ENCODE data around the gene DYNC1I2.

Gene DYNC1I2

DNA sequence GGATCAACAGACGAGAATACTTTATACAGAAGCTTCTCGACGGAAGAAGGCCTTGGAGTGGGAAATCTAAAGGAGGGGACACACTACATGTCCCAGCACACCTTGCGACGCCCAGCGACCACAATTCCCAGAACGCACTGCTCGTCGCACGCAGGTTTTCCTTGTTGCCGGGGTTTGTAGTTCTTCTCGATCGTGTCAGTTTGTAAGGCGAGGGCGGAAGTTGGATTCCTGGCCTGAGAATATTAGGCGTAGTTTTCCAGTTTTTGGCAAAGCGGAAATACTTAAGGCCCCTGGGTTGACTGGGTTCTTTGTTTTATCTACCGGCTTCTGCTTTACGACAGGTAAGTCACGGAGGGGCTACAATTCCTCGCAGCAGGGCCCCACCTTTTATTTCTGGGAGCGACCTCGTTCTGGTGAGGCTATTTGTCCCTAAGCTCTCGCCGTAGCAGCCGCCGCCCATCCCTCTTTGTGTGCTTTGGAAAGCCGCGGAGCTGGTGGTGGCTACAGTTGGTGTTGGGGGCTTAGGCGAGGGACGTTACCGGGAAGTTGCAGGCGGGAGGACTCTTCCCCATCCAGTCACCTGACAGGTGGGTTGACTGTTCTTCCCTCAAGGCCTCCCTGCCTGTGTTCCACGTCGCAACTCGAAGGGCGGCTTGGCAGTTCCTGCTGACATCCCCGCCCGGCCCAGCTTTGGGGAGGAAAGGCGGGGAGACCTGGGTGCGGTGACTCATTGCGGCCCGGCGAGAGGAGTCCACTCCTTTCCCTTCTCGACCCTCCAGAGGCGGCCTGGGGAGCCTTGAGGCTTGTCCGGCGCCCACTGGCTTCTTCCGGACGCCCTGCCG is at the start of gene DYNC1I2:
DYNC1I2 (plus strand) TSS at position 183 of the 842 bp plus-strand sequence. CDS start 2,687 bp downstream, outside the sequence.
- DNase-seq (ENCODE audit: low read depth in 2 of 2): peak; percentile 38 to 45

DNA sequence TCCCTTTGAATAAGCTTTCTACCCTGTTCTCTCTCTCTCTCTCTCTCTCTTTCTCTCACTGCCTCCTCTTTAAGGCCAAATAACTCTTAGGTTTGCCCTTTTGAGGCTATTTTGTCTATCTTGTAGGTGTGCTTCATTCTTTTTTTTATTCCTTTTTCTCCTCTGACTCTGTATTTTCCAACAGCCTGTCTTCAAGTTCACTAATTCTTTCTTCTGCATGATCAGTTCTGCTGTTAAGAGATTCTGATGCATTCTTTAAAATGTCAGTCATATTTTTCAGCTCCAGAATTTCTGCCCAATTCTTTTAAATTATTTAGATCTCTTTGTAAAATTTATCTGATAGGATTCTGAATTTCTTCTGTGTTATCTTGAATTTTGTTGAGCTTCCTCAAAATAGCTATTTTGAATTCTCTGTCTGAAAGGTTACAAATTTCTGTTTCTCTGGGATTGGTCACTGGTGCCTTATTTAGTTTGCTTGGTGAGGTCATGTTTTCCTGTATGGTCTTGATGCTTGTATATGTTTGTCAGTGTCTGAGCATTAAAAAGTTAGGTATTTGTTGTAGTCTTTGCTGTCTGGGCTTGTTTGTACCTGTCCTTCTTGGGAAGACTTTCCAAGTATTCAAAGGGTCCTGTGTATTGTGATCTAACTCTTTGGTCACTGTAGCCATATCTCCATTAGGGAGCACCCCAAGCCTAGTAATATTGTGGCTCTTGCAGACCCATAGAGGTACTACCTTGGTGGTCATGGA is 35.4 kb upstream of the DYNC1I2 start:
- DNase-seq (ENCODE audit: low read depth in 2 of 2): no peak

DNA sequence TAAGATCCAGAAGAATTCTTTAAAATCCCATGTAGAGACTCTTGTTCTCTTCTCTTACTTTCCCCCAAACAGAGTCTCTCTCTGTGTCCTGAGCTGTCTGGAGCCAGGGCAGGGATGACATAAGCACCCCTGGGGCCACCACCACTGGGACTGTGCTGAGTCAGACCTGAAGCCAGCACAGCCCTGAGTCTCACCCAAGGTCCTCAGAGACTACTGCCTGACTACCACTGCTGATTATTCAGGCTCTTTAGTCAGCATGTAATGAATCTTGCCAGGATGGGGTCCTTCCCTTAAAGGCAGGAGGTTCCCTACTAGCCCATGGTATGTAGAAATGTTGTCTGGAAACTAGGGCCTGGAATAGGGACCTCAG is 34.9 kb upstream of the DYNC1I2 start:
- DNase-seq (ENCODE audit: low read depth in 2 of 2): no peak

DNA sequence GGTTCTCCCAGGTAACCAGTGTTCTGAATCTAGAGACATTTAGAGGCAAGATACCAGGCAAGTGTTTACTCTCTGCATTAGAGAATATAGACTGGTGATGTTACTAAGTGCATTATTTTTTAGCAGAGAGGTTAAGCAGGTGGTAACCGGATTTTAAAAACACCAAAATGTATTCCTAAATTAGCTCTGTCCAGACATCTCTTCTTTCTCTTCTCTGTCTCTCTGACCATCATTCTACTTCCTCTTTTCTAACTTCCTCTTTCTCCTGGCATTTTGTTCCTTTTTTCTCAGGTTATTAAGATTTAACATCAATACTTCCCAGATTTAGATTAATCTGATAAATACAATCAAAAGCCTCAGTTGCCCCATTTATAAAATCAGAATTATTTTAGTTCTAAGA is 31.7 kb upstream of the DYNC1I2 start:
- DNase-seq (ENCODE audit: low read depth in 2 of 2): no peak

DNA sequence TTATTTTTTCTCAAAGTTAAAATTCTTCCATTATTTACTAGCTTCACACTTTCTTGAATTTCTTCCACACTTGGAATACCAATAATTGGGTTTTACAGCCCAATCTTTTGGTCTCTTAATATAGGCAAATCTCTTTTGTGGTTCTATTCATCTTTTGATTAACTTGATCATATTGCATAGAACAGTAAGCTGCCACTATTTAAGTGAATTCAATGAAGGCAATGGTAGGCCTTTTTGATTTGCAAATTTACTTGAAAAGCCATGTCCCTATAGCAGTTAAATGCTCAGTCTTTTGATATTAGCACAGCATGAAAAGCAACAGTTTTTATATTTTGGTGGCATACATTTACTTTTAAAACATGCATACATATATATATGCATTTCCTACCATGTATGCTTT is 20.2 kb upstream of the DYNC1I2 start:
- no peak for DNase-seq (ENCODE audit: low read depth in 2 of 2)

DNA sequence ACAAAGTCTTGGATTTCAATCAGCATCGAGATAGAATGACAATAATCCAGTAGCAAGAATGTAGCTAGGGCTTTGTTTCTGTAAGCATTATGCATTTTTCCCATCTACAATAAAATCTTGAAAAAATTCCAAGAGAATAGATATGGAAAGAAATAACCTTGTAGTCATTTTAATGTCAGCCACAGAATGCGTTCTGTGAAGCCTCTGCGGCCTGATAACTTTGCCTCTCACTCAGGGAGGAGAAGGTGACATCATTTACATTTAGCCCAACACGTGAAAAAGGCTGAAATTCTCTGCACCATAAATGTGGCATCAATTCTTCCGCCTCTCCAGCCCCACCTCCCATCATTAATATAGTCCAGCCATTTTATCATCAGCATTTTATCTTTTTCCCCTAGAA is 19.1 kb upstream of the DYNC1I2 start:
- no peak for DNase-seq (ENCODE audit: low read depth in 2 of 2)

DNA sequence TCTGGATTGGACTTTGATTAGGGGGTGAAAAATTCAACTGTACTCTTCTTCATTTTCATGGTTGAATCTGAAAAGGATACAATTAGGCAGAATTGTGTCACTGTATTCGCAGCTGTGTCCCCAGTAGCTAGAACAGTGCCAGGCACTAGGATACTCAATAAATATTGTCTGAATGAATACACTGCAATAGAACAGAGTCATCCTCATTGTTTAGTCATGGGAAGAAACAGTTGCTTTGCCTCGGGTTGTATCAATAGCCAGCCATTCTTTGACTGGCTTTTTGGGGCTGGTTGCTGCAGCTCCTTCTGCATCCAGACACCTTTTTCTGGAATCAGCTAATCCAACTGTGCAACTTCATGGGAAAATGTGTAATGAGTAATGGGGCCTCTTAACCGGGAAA is 18.1 kb upstream of the DYNC1I2 start:
- no peak for DNase-seq (ENCODE audit: low read depth in 2 of 2)

DNA sequence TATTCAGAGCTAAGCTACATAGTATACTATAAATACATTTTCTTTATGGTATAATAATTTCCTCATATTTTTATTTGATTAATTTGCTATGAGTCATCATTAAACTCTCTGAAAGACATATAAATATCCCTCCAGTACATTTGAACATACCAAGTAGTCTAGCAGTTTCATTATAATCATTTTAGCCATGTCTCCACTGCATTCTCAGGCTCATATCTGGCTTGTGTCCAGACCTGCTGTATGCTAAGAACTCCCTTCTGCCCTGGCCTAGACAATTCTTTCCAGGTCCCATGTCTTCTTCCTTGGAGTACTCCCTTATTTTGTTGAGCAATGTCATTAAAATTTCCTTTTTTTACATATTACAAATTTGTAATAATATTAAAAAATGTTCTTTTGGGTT is 16.6 kb upstream of the DYNC1I2 start:
- DNase-seq (ENCODE audit: low read depth in 2 of 2): no peak

DNA sequence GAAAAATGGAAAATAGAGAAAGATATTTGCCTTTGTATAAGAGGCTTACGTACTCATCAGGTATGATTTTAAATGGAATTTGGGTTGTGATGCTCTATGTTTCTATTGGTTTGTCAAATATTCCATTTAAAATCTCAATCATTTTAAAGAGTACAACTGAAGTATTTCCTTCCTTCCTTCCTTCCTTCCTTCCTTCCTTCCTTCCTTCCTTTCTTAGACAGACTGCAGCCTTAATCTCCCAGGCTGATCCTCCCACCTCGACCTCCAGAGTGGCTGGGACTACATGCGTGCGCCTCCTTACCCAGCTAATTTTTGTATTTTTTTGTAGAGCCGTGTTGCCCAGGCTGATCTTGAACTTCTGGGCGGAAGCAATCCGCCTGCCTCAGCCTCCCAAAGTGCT is 15.4 kb upstream of the DYNC1I2 start:
- DNase-seq (ENCODE audit: low read depth in 2 of 2): no peak

DNA sequence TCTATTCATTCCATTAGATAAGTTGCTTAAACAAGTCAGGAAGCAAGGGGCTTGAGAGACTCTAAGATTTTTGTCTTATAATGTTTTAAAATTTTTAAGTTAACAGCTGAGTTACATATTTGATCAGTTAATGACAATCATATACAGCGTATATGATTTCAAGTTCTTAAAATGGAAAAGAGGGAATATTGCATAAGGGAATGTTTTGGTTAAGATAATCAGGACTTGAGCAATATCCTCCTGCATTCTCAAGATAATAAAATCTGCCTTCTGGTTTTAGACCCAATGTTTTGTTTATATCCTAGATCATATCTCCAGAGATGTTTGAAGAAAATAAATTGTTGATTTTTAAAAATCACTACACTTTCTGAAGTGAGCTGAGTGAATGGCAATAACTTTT is 13.4 kb upstream of the DYNC1I2 start:
- no peak for DNase-seq (ENCODE audit: low read depth in 2 of 2)

DNA sequence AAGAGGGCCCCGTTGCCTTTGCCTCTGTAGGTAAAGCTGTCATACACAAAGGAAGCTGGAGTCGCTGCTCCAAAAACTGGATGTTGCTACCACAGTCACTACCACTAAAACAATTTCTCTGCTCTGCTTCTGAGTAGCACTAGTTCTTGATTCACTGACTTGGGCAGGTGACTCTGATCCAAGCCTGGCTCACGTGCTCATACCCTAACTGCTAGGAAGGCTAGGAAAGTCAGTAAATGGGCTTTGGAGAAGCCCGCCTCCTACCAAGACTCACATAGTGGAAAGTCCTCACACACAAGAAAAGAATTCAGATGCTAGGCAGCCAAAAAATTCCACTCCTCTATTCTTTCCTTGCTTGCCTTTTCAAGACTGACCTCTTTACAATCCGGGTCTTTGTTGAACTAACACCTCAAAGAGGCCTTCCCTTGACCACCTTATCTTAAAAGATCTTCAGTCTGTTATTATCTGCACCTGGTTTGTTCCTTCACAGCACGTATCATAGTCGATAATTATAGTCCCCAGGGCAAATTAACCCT is 11.4 kb upstream of the DYNC1I2 start:
- no peak for DNase-seq (ENCODE audit: low read depth in 2 of 2)

DNA sequence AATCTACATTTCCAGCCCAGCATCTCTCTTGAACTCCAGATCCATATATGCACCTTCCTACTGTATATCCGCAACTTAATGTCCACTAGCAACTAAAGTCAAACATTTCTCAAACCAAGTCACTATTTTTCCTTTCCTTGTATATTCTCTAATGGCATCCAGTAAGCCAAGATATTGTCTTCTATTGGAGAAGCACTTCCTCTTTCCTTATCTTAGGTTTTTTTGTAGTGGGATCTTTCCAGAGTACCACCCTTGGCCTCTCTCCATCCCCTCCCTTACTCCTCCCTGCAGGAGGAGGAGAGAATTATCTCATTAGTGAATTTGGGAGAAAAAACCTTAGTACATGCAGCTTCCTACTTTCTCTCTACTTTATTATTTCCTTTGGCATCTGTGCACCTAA is 8.7 kb upstream of the DYNC1I2 start:
- DNase-seq (ENCODE audit: low read depth in 2 of 2): no peak

DNA sequence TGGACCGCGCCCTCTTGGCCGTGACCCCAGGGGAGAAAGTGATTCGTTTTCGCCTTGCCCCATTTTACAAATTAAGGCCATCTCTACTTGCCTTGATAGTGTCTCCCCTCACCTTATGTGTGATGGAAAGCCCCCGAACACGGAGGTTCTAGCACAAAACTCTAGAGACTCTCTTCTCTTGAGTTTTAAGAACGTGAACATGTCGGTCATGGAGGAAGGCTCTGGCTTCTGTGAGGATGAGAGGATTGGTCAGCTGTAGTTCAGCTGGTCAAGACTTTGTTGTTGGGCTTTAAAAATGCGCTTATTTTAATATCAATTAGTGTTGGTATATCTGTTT is 828 bp downstream of the DYNC1I2 start:
- DNase-seq (ENCODE audit: low read depth in 2 of 2): no peak

DNA sequence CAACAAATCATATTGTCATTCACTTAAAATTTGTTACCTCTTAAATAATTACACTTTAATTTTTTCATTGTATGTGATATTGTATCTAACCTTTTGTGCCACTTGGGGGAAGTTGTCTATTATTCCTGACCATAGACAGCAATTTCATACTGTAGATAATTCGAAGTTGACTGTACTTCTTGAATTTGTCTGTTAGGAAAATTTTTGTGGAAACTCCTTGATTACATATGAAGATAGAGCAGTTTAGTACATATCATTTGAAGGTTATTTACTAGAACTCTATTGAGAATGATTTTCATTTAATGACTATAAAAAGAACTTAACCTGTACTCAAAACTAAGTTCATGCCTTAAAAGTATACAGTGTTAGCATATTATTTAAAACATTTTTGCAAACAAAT is 5.1 kb downstream of the DYNC1I2 start:
- DNase-seq (ENCODE audit: low read depth in 2 of 2): no peak

DNA sequence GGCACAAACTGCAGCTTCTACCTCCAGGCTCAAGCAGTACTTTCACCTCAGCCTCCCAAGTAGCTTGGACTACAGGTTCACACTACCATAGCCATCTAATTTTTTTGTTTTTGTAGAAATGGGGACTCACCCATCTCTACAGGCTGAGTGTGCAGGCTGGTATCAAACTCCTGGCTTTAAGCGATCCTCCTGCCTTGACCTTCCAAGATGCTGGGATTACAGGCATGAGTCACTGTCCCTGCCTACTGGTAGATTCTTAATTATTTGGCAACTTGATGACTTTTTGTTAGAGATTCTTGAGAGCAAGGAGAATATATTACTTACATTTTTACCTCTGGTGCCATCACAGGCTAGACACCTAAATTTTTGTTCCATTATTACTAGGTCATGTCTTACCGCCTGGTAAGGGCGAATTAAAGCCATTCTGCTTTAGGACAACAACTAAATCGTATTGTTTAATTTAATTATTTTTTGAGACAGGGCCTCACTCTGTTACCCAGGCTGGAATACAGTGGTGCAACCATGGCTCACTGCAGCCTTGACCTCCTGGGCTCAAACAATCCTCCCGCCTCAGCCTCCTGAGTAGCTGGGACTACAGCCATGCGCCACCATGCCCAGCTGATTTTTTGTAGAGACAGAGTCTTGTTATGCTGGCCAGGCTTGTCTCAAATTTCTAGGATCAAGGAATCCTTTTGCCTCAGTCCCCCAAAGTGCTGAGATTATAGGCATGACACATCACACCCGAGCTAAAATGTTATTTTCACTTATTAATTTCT is 15.7 kb downstream of the DYNC1I2 start:
- DNase-seq (ENCODE audit: low read depth in 2 of 2): no peak

DNA sequence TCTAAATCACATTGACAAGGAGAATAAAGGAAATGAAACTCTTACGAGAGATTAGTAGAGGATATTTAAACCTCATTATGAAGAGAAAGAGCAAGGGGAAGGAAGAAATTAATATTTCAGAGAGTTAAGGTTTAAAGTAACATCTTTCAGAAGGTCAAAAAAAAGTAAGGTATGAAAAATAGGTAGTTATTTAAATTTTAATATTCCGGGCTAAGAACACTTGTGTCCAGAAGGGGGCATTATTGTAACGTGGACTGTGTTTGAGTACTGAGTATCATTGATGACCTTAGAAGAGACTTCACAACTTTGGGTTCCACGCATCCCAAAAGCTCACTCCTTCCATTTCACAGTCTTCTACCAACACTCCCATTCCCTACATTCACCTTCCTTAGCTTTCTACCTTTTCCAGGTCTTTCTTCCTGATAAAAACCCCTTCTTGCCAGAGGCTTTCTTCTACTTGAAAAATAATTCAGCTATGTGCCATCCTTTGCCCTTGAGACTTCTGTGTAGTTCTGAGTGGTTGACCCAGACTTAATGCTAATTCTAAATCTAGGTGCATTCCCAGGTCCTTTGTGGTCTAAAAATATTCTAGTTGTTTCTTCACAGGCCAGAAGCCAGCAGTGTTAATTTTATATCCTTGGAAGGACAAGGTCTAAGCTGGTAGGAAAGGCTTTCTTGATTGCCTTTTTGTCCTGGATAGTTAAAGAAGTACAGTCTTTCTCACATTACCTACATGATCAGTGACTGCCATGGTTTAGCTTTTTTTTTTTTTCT is 16.5 kb downstream of the DYNC1I2 start:
- DNase-seq (ENCODE audit: low read depth in 2 of 2): no peak

DNA sequence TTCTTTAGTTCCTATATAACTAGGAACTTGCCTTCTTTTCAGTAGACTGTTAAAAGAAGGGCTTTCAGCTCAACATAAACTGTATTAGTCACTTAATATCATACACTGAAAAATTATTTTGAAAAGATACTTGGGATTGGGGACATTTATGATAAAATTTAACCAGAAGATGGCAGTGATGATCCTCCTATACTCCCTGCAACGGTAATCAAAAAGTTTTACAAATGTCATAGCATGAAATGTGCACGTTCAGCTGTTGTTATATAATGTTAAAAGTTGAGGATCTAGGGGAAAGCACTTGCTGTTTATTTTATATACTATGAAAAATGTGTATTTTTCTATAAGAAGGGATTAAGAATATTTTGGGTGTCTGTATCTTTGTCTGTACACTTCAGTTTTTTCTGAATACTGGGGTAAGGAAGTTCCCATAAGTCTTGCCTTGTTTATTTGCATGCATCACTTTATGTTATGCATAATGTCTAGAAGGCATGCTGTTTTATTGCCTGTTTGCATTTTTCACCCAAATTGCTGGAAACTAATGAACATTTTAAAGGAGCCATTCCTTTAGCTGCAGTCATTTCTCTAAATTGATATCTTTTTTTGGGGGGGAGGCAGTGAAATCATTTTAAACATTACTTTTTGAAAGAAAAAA is 19.0 kb downstream of the DYNC1I2 start:
- no peak for DNase-seq (ENCODE audit: low read depth in 2 of 2)

DNA sequence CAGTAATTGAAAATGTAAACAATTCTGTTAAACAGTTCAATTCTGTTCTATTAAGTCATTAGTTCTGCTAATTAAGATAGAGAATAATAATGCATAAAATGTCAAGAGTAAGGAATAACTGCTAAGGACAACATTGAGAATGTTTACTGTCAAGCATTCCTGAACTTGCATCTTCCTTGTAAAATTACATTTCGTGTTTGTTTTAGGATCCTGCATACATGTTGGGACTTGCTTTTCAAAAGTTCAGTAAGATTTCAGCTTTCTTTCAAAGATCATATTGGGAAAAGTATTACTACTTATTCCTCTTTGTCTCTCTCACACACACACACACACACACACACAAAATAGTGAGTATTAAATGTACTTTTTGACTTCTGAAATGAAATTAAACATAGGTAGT is 20.5 kb downstream of the DYNC1I2 start:
- DNase-seq (ENCODE audit: low read depth in 2 of 2): no peak

DNA sequence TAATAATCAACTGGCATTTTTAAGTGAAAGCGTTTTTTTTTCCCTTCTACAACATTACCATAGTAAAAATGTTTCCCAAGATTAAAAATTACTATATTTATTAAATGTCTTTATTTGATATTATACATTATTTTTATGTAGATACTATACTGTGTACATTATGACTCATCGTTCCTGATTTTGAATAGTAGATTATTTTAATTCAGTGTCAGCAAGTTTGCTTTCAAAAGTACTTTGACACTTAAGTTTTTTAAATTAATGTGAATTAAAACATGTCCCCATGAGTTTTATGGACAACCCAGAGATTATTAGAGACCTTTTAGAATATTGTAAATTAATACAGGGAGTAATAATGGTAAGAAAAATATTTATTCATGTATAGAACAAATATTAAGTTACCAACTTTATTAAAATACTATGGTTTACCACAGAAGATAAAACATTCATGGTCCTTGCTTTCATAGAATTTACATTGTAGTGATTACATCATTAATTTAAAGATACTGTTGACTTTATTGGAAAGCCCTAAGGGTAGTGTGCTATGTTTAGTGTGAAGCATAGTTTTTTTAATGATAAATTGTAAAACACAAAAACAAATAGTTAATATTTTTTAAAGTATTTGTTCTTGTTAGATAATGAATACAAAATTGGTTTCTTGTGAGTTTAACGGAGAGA is 21.9 kb downstream of the DYNC1I2 start:
- DNase-seq (ENCODE audit: low read depth in 2 of 2): no peak

DNA sequence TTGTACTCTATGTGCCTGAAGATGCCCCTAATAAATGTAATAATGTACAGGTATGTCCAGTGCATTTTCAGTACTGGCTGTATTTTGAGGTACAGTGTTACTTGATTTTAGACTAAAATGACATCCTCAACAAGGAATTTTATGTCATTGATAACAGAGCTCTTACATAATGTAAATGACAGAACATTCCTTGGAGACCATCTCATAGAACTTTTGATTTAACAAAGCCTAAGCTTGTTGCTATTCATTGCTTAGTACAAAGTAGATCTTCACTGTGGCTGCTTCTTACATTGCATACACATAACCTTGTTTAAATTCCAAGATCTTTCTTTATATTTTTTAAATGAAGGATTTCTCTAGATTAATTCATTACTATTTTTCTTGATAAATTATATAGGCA is 24.1 kb downstream of the DYNC1I2 start:
- DNase-seq (ENCODE audit: low read depth in 2 of 2): no peak

DNA sequence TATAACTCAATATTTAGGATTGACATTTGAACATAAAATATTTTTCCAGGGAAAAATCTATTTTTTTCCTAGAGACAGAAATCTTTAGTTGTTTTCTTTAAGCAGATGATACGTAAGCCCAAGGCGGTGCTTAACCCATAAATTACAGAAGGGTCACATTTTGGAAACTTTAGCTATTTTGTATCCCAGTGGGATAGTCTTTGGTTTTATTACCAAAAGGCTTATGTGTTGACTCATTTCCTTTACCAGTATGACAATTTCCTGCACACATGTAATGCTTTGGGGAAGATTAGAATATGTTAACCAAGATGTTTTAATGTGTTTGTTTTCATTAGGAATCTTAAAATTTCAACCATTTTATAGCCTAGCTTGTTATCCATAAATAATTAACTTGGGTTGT is 24.8 kb downstream of the DYNC1I2 start:
- DNase-seq (ENCODE audit: low read depth in 2 of 2): no peak

Data from stimulated activated CD8-positive, alpha-beta memory T cell treated with anti-CD3 and anti-CD28 coated beads, Interleukin-2, amount 100 ng/mL, for 1 hour (primary cell).